HG02852 (cell line): ENCODE measurements around the gene NEDD8.
"Not testable (repeated sequence)": the region's sequence is repeated elsewhere in the genome, so short reads cannot be mapped to it uniquely, and the experiment has no call there.

ENCODE experiments used
- ATAC-seq: cut with Tn5 transposase; IDR thresholded peaks from one replicate; pipeline ENCODE4 v1.9.1; 2021; ENCODE audit warnings: mild to moderate bottlenecking, moderate library complexity; ENCODE audit not compliant: unreplicated experiment

The NEDD8 gene

GRCh38 chr14:24228902-24229301, 3.3 kb downstream of the NEDD8 start:
- no peak for ATAC-seq

GRCh38 chr14:24226473-24226872, 5.7 kb downstream of the NEDD8 start:
- no peak for ATAC-seq

GRCh38 chr14:24224618-24225071, 7.5 kb downstream of the NEDD8 start:
- ATAC-seq: no peak

GRCh38 chr14:24222987-24223386, 9.2 kb downstream of the NEDD8 start:
- ATAC-seq: not testable (repeated sequence)

- no peak for ATAC-seq
Observed at GRCh38 chr14:24219521-24219920, 12.6 kb downstream of the NEDD8 start.

- no peak for ATAC-seq
Observed at GRCh38 chr14:24219080-24219479, 13.1 kb downstream of the NEDD8 start.

GRCh38 chr14:24216876-24217275, 15.3 kb downstream of the NEDD8 start:
- not testable (repeated sequence) for ATAC-seq

- ATAC-seq: no peak
Observed at GRCh38 chr14:24216345-24216699, 15.8 kb downstream of the NEDD8 start.

GRCh38 chr14:24215495-24216344, 16.4 kb downstream of the NEDD8 start, which contains the start of gene MDP1:
Gene MDP1 (minus strand): TSS chr14:24216066. CDS start chr14:24215955, 111 bp downstream.
- peak; percentile 57 for ATAC-seq

- ATAC-seq: no peak
Observed at GRCh38 chr14:24213866-24214662, 18.1 kb downstream of the NEDD8 start.

GRCh38 chr14:24212924-24213865, 19.0 kb downstream of the NEDD8 start, which contains the start of gene CHMP4A:
Gene CHMP4A (minus strand): TSS chr14:24213488. CDS start chr14:24213439, 49 bp downstream.
- ATAC-seq: peak; percentile 77

GRCh38 chr14:24211311-24211710, 20.9 kb downstream of the NEDD8 start:
- no peak for ATAC-seq

- no peak for ATAC-seq
Observed at GRCh38 chr14:24207625-24208024, 24.5 kb downstream of the NEDD8 start.

GRCh38 chr14:24207104-24207551, 25.0 kb downstream of the NEDD8 start:
- no peak for ATAC-seq

- ATAC-seq: no peak
Observed at GRCh38 chr14:24206260-24207103, 25.7 kb downstream of the NEDD8 start.

GRCh38 chr14:24204163-24205146, 27.7 kb downstream of the NEDD8 start:
- ATAC-seq: no peak

GRCh38 chr14:24203249-24203886, 28.8 kb downstream of the NEDD8 start:
- not testable (repeated sequence) for ATAC-seq

- ATAC-seq: not testable (repeated sequence)
Observed at GRCh38 chr14:24202538-24202937, 29.6 kb downstream of the NEDD8 start.
